ENCODE data around the gene ITGAL.

ITGAL gene

DNA sequence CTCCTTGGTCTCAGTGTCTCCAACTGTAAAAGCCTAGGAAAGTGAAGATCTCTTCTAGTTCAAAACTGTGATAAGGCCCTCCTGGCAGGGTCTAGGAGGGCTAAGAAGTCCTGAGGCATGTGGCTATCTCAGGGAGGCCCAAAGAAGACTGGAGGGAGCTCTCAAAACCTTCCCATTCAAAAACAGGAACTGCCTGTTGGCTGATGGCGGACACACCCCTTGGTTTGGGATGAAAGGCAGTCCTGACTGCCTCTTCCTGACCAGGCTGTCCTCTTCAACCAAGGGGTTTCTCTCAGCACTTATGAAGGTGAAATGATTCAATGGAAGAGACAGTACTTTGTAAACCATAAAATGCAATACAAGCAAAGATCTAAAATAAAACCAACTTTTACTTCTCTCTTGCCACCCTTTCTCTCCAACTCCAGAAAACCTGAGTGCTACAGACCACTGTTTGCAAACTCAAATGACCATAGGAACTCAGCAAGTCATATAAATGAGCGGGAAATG is 80.9 kb downstream of the ITGAL start:
- no peak for ATAC-seq
- no peak for TF ChIP-seq PATZ1 (CRISPR knock-in tag; IDR thresholded peaks at IDR 0.05; ENCODE audit: borderline replicate concordance)
- no peak for TF ChIP-seq ZNF565 (CRISPR knock-in tag; conservative IDR thresholded peaks at IDR 0.05; ENCODE audit: low read depth)
- no peak for TF ChIP-seq TCF4 (CRISPR knock-in tag; IDR thresholded peaks at IDR 0.05; ENCODE audit: borderline replicate concordance)
- TF ChIP-seq ARNTL (CRISPR knock-in tag; IDR thresholded peaks at IDR 0.05; ENCODE audit: borderline replicate concordance, low read depth) = no peak
- TF ChIP-seq, protein P1, sequence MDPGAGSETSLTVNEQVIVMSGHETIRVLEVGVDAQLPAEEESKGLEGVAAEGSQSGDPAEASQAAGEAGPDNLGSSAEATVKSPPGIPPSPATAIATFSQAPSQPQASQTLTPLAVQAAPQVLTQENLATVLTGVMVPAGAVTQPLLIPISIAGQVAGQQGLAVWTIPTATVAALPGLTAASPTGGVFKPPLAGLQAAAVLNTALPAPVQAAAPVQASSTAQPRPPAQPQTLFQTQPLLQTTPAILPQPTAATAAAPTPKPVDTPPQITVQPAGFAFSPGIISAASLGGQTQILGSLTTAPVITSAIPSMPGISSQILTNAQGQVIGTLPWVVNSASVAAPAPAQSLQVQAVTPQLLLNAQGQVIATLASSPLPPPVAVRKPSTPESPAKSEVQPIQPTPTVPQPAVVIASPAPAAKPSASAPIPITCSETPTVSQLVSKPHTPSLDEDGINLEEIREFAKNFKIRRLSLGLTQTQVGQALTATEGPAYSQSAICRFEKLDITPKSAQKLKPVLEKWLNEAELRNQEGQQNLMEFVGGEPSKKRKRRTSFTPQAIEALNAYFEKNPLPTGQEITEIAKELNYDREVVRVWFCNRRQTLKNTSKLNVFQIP (CRISPR knock-in tag; IDR thresholded peaks at IDR 0.05; ENCODE audit: borderline replicate concordance, low read depth) = no peak
- no peak for TF ChIP-seq SNAI2 (CRISPR knock-in tag; IDR thresholded peaks at IDR 0.05)
- TF ChIP-seq GLIS3 (CRISPR knock-in tag; IDR thresholded peaks at IDR 0.05) = no peak
- TF ChIP-seq ZNF70 (CRISPR knock-in tag; IDR thresholded peaks at IDR 0.05) = no peak
- no peak for TF ChIP-seq BACH2 (CRISPR knock-in tag; IDR thresholded peaks at IDR 0.05; ENCODE audit: borderline replicate concordance)
- TF ChIP-seq, protein P2, sequence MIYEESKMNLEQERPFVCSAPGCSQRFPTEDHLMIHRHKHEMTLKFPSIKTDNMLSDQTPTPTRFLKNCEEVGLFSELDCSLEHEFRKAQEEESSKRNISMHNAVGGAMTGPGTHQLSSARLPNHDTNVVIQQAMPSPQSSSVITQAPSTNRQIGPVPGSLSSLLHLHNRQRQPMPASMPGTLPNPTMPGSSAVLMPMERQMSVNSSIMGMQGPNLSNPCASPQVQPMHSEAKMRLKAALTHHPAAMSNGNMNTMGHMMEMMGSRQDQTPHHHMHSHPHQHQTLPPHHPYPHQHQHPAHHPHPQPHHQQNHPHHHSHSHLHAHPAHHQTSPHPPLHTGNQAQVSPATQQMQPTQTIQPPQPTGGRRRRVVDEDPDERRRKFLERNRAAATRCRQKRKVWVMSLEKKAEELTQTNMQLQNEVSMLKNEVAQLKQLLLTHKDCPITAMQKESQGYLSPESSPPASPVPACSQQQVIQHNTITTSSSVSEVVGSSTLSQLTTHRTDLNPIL (CRISPR knock-in tag; IDR thresholded peaks at IDR 0.05; ENCODE audit: low read depth) = no peak
- no peak for TF ChIP-seq OSR1 (CRISPR knock-in tag; IDR thresholded peaks at IDR 0.05)
- TF ChIP-seq ZC3H10 (CRISPR knock-in tag; IDR thresholded peaks at IDR 0.05) = no peak

GRCh38 chr16:30554557-30555314 is 82.2 kb downstream of the ITGAL start:
- TF ChIP-seq OSR1 (CRISPR knock-in tag; IDR thresholded peaks at IDR 0.05) (no peak), ESRRG (CRISPR knock-in tag; IDR thresholded peaks at IDR 0.05) (no peak), TOX (CRISPR knock-in tag; IDR thresholded peaks at IDR 0.05; ENCODE audit: borderline replicate concordance) (no peak), ZNF8 (CRISPR knock-in tag; IDR thresholded peaks at IDR 0.05) (no peak), GLIS3 (CRISPR knock-in tag; IDR thresholded peaks at IDR 0.05) (no peak), ZNF565 (CRISPR knock-in tag; conservative IDR thresholded peaks at IDR 0.05; ENCODE audit: low read depth) (no peak), TCF4 (CRISPR knock-in tag; IDR thresholded peaks at IDR 0.05; ENCODE audit: borderline replicate concordance) (no peak), ISL1 (CRISPR knock-in tag; IDR thresholded peaks at IDR 0.05) (no peak)
- TF ChIP-seq, protein P1 (CRISPR knock-in tag; IDR thresholded peaks at IDR 0.05; ENCODE audit: borderline replicate concordance, low read depth) = no peak
- TF ChIP-seq, protein P3, sequence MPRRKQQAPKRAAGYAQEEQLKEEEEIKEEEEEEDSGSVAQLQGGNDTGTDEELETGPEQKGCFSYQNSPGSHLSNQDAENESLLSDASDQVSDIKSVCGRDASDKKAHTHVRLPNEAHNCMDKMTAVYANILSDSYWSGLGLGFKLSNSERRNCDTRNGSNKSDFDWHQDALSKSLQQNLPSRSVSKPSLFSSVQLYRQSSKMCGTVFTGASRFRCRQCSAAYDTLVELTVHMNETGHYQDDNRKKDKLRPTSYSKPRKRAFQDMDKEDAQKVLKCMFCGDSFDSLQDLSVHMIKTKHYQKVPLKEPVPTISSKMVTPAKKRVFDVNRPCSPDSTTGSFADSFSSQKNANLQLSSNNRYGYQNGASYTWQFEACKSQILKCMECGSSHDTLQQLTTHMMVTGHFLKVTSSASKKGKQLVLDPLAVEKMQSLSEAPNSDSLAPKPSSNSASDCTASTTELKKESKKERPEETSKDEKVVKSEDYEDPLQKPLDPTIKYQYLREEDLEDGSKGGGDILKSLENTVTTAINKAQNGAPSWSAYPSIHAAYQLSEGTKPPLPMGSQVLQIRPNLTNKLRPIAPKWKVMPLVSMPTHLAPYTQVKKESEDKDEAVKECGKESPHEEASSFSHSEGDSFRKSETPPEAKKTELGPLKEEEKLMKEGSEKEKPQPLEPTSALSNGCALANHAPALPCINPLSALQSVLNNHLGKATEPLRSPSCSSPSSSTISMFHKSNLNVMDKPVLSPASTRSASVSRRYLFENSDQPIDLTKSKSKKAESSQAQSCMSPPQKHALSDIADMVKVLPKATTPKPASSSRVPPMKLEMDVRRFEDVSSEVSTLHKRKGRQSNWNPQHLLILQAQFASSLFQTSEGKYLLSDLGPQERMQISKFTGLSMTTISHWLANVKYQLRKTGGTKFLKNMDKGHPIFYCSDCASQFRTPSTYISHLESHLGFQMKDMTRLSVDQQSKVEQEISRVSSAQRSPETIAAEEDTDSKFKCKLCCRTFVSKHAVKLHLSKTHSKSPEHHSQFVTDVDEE (CRISPR knock-in tag; IDR thresholded peaks at IDR 0.05) = no peak
- ATAC-seq = no peak

- no peak for ATAC-seq
- TF ChIP-seq, protein P1 (CRISPR knock-in tag; IDR thresholded peaks at IDR 0.05; ENCODE audit: borderline replicate concordance, low read depth) = no peak
- TF ChIP-seq, protein P3 (CRISPR knock-in tag; IDR thresholded peaks at IDR 0.05) = no peak
- TF ChIP-seq ARNTL (CRISPR knock-in tag; IDR thresholded peaks at IDR 0.05; ENCODE audit: borderline replicate concordance, low read depth) (no peak), PATZ1 (CRISPR knock-in tag; IDR thresholded peaks at IDR 0.05; ENCODE audit: borderline replicate concordance) (no peak)
Measured at GRCh38 chr16:30555315-30556124, 83.0 kb downstream of the ITGAL start.

Data from SK-N-SH treated with all-trans-retinoic acid at 6 μM for 48 hours (cell line).